H1 (cell line): ENCODE data around the gene FNDC11. TPM values are rescaled to one million over a fixed set of nuclear protein-coding genes. Genes with fewer than 3 reads are reported as not detected.

Source experiments
- CTCF ChIA-PET: fragments of 300-600 bp; sonication (Branson Sonifier 250); formaldehyde crosslinking; loops from one replicate; lab custom pipeline; 2021; ENCODE audit not compliant: partially characterized antibody; lab: Charles Lee
- POLR2A ChIA-PET: fragments of 300-600 bp; sonication (Branson Sonifier 250); formaldehyde crosslinking; loops from one replicate; lab custom pipeline; 2021; ENCODE audit warnings: inconsistent platforms; ENCODE audit not compliant: partially characterized antibody; lab: Charles Lee
- DNase-seq, 2 experiments: peaks; one replicate each; pipeline versions ENCODE4 v3.0.0 to v3.0.0-alpha.2; 2010 to 2022; ENCODE audit warnings: low spot score in 2 of 2, low read depth in 1 of 2, mixed read lengths in 1 of 2
- FAIRE-seq: peaks from 2 replicates; lab custom pipeline; 2011; peaks lifted over from hg19 to GRCh38; lab: Jason Lieb, UNC
- H2AFZ ChIP-seq: 2 replicates; pipeline ENCODE4 v1.8.1; 2012; ENCODE audit warnings: low read length, inconsistent platforms
- H2AK5ac ChIP-seq: 2 replicates; pipeline ENCODE4 v1.6.1; 2013; ENCODE audit warnings: low read depth, low read length
- H2BK120ac ChIP-seq: replicated peaks from 2 replicates; pipeline ENCODE3; 2013; ENCODE audit warnings: low read depth, low read length, inconsistent platforms
- H2BK12ac ChIP-seq: 2 replicates; pipeline ENCODE4 v1.6.1; 2013; ENCODE audit warnings: low read depth, low read length
- H2BK15ac ChIP-seq: 2 replicates; pipeline ENCODE4 v1.6.1; 2013; ENCODE audit warnings: low read length
- H2BK20ac ChIP-seq: 2 replicates; pipeline ENCODE4 v1.6.1; 2013; ENCODE audit warnings: low read length
- H2BK5ac ChIP-seq: 2 replicates; pipeline ENCODE4 v1.6.1; 2013; ENCODE audit warnings: low read depth, low read length
- H3K14ac ChIP-seq: 2 replicates; pipeline ENCODE4 v1.6.1; 2013; ENCODE audit warnings: inconsistent platforms; ENCODE audit not compliant: insufficient read length
- H3K18ac ChIP-seq: 2 replicates; pipeline ENCODE4 v1.6.1; 2013; ENCODE audit warnings: low read length; ENCODE audit errors: extremely low read depth
- H3K23ac ChIP-seq: 2 replicates; pipeline ENCODE4 v1.6.1; 2013; ENCODE audit warnings: inconsistent platforms; ENCODE audit not compliant: insufficient read length
- H3K23me2 ChIP-seq: 2 replicates; pipeline ENCODE4 v1.6.1; 2013; ENCODE audit warnings: low read depth, low read length
- H3K27ac ChIP-seq: 2 replicates; pipeline ENCODE4 v1.6.1; 2011; ENCODE audit warnings: low read depth, low read length, inconsistent platforms
- H3K27me3 ChIP-seq, 4 experiments: replicated peaks in 1 of 4; 1 replicate in 1 of 4; 2 replicates in 3 of 4; pipeline versions ENCODE4 v1.6.1 to v1.8.1; 2011 to 2013; ENCODE audit warnings: low read length in 3 of 4, mild to moderate bottlenecking in 3 of 4, inconsistent platforms in 2 of 4, mixed read lengths in 2 of 4, moderate library complexity in 1 of 4; ENCODE audit not compliant: control insufficient read depth in 3 of 4, insufficient read depth in 3 of 4; ENCODE audit errors: extremely low read depth in 1 of 4
- H3K36me3 ChIP-seq, 4 experiments: 2 replicates each; pipeline versions ENCODE4 v1.6.1 to v1.8.1; 2011 to 2013; ENCODE audit warnings: mild to moderate bottlenecking in 4 of 4, low read length in 3 of 4, moderate library complexity in 2 of 4, control low read depth in 1 of 4, inconsistent platforms in 1 of 4; ENCODE audit not compliant: insufficient read depth in 4 of 4, control insufficient read depth in 2 of 4
- H3K4ac ChIP-seq: replicated peaks from 2 replicates; pipeline ENCODE3; 2013; ENCODE audit warnings: low read length, low read depth, mixed read lengths, inconsistent platforms; ENCODE audit not compliant: insufficient read length
- H3K4me1 ChIP-seq, 4 experiments: replicated peaks in 1 of 4; 1 replicate in 1 of 4; 2 replicates in 3 of 4; pipeline versions ENCODE4 v1.6.1 to v1.8.1; 2011 to 2013; ENCODE audit warnings: low read length in 3 of 4, inconsistent platforms in 2 of 4, mixed read lengths in 1 of 4; ENCODE audit not compliant: insufficient read depth in 4 of 4, control insufficient read depth in 3 of 4
- H3K4me2 ChIP-seq, 2 experiments: 2 replicates each; pipeline versions ENCODE4 v1.6.1 to v1.8.1; 2011 to 2013; ENCODE audit warnings: low read depth in 2 of 2, low read length in 2 of 2, control low read depth in 1 of 2, inconsistent platforms in 1 of 2, mild to moderate bottlenecking in 1 of 2; ENCODE audit not compliant: insufficient read depth in 1 of 2
- H3K4me3 ChIP-seq, 4 experiments: fragments of 200-600, 300-600 bp in 1 of 4; sonication (generic), shearing (Covaris generic), sonication (Bioruptor Twin) in 1 of 4; 2 replicates each; pipeline versions ENCODE4 v1.5.1 to v1.8.1; 2011 to 2016; ENCODE audit warnings: low read length in 4 of 4, low read depth in 3 of 4, control low read depth in 2 of 4, inconsistent platforms in 2 of 4, mild to moderate bottlenecking in 2 of 4, mixed read lengths in 1 of 4, moderate library complexity in 1 of 4; ENCODE audit not compliant: insufficient read depth in 2 of 4; ENCODE audit errors: extremely low read depth in 1 of 4
- H3K56ac ChIP-seq: replicated peaks from 2 replicates; pipeline ENCODE3; 2013; ENCODE audit warnings: low read depth, mild to moderate bottlenecking, mixed read lengths, low read length, inconsistent platforms; ENCODE audit not compliant: insufficient read length
- H3K79me1 ChIP-seq: 2 replicates; pipeline ENCODE4 v1.6.1; 2013; ENCODE audit warnings: low read depth, low read length, control low read depth
- H3K79me2 ChIP-seq, 2 experiments: 2 replicates each; pipeline versions ENCODE4 v1.6.1 to v1.8.1; 2012 to 2013; ENCODE audit warnings: low read length in 2 of 2, mild to moderate bottlenecking in 2 of 2, inconsistent platforms in 1 of 2; ENCODE audit not compliant: insufficient read depth in 2 of 2, control insufficient read depth in 1 of 2
- H3K9ac ChIP-seq, 4 experiments: replicated peaks in 1 of 4; 1 replicate in 1 of 4; 2 replicates in 3 of 4; pipeline versions ENCODE4 v1.6.1 to v1.8.1; 2011 to 2013; ENCODE audit warnings: low read depth in 3 of 4, low read length in 3 of 4, control low read depth in 2 of 4, mild to moderate bottlenecking in 2 of 4, moderate library complexity in 2 of 4, inconsistent platforms in 1 of 4; ENCODE audit errors: extremely low read depth in 1 of 4
- H3K9me3 ChIP-seq, 2 experiments: 2 replicates each; pipeline versions ENCODE4 v1.6.1 to v1.8.1; 2012 to 2013; ENCODE audit warnings: mild to moderate bottlenecking in 2 of 2, moderate library complexity in 2 of 2, control low read depth in 1 of 2, inconsistent platforms in 1 of 2, low read depth in 1 of 2, low read length in 1 of 2, mixed read lengths in 1 of 2; ENCODE audit not compliant: insufficient read depth in 2 of 2
- H4K20me1 ChIP-seq, 2 experiments: replicated peaks in 1 of 2; 2 replicates each; pipeline versions ENCODE3 to v1.8.1; 2011 to 2013; ENCODE audit warnings: inconsistent platforms in 2 of 2, low read length in 2 of 2, mild to moderate bottlenecking in 1 of 2; ENCODE audit not compliant: insufficient read depth in 2 of 2, control insufficient read depth in 1 of 2
- H4K5ac ChIP-seq: 2 replicates; pipeline ENCODE4 v1.6.1; 2013; ENCODE audit warnings: low read length, low read depth, mixed read lengths, inconsistent platforms; ENCODE audit not compliant: insufficient read length
- H4K8ac ChIP-seq: 2 replicates; pipeline ENCODE4 v1.8.0; 2013; ENCODE audit warnings: mild to moderate bottlenecking, moderate library complexity, low read length, inconsistent platforms; ENCODE audit not compliant: insufficient read depth; ENCODE audit errors: extremely low read depth
- H4K91ac ChIP-seq: replicated peaks from 2 replicates; pipeline ENCODE3; 2013; ENCODE audit warnings: low read length, mixed read lengths, inconsistent platforms; ENCODE audit not compliant: insufficient read length
- BCL11A ChIP-seq, 2 experiments: IDR thresholded peaks; one replicate each; pipeline ENCODE4 v1.6.1; 2011; ENCODE audit warnings: low read depth in 2 of 2, low read length in 2 of 2, mild to moderate bottlenecking in 2 of 2
- WGBS, 2 experiments: shearing (Covaris generic) in 1 of 2; methylation state at CpG; one replicate each; pipeline versions ENCODE4 v1.1.6 to v1.1.7; 2013 to 2015; ENCODE audit warnings: low lambda C conversion rate in 2 of 2, mixed read lengths in 2 of 2, inconsistent platforms in 1 of 2, low coverage in 1 of 2, missing lambda C conversion rate in 1 of 2; ENCODE audit not compliant: insufficient replicate concordance in 2 of 2, insufficient coverage in 1 of 2, insufficient read length in 1 of 2; ENCODE audit errors: extremely low coverage in 1 of 2, missing lambda C conversion rate in 1 of 2; 5-methylcytosine and 5-hydroxymethylcytosine counted together
- polyA plus RNA-seq, 7 experiments: library from polyadenylated mRNA; depleted of rRNA in 3 of 7; stranded (reverse) in 5 of 7; unstranded in 2 of 7; fragments of >200 nt in 5 of 7; fragments of 200-250 nt in 2 of 7; gene quantifications; 1 replicate in 5 of 7; 2 replicates in 1 of 7; 4 replicates in 1 of 7; pipeline versions ENCODE4 v1.2.1 to v1.2.3, GENCODE V29; 2011 to 2013; ENCODE audit warnings: missing spikeins in 2 of 7, mixed read lengths in 2 of 7
- total RNA-seq: library from RNA; stranded (reverse); fragmentation: NEBNext Ultra II Directional; extraction: Animal tissue kit (Norgen Biotek cat#: 25700); gene quantifications from 2 replicates; pipeline ENCODE4 v1.2.1, GENCODE V29; 2021

The FNDC11 gene
- total and polyA plus RNA-seq, 2 of the 8 experiments (the other 6 are each of a cell fraction or from before 2014, with no cell fraction given): 2.6 to 8.8 TPM

DNA sequence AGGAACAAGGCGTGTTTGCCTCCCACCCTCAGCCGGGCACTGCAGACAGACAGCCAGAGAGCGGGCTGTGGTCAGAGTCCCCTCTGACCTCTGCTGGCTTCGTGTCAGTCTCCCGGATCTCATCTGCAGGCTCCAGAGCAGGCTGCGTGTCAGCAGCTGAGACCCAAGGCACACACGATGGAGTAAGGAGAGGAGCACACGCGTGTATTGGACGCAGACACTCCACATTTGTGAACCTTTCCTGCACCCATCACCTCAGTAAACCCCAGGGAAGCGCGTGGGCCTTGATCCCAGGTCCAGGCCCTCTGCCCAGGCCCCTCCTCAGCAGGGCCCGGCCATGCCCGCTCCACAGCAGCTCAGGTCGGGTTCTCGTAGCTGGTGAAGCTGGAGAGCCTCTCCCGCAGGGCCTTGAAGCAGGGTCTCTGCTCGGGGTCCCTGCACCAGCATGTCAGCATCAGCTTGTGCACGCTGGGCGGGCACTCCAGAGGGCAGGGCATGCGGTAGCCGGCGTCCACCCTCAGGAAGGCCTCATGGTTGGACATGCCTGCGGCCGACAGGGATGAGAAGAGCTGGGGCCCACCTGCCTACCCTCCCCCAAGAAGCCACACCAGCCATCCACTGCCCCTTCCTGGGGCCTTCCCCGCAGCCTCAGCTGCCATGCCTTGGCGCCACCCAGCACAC, 24.6 kb upstream of the FNDC11 start:
- no peak for DNase-seq
- Histone ChIP-seq H4K5ac (no peak overlapping the region), H3K18ac (no peak overlapping the region), H3K14ac (no peak overlapping the region), H3K9me3 (no peaks in the 10 kb centered on the region), H2BK120ac (no peak overlapping the region), H3K9ac (no peak overlapping the region), H2BK5ac (peak overlapping the region; percentile 66; the same call in 1 of the 2 replicates), H3K56ac (no peak overlapping the region), H3K27me3 (no peaks in the 10 kb centered on the region), H2BK15ac (no peak overlapping the region), H3K4me3 (no peak overlapping the region), H3K79me1 (no peaks in the 10 kb centered on the region; the same call in 1 of the 2 replicates), H3K4me2 (no peak overlapping the region), H2BK12ac (no peak overlapping the region; the same call in 1 of the 2 replicates), H4K91ac (no peak overlapping the region), H4K20me1 (peaks cover 0 to 3% of the 10 kb centered on the region in 2 experiments), H3K23me2 (peaks cover 3% of the 10 kb centered on the region; the same call in 1 of the 2 replicates), H2BK20ac (no peak overlapping the region), H3K79me2 (no peaks in the 10 kb centered on the region), H2AK5ac (no peak overlapping the region; the same call in 1 of the 2 replicates), H3K4me1 (peaks cover 0 to 8% (median 0%) of the 10 kb centered on the region in 4 experiments; a peak in 1 of 7 replicates), H3K36me3 (no peaks in the 10 kb centered on the region), H3K27ac (no peak overlapping the region), H4K8ac (peak overlapping the region; percentile 11; the same call in 1 of the 2 replicates), H3K23ac (no peak overlapping the region), H3K4ac (no peak overlapping the region), H2AFZ (no peak overlapping the region)
- POLR2A ChIA-PET: interaction anchor here (0.8 to 7.8 kb wide), 5 partner anchors 7 to 419 kb away, joined by 3 to 59 read pairs (median 4); partner anchors contain the start of gene PPDPF
- TF ChIP-seq BCL11A (IDR thresholded peaks at IDR 0.05; ENCODE audit: low read depth in 2 of 2, low read length in 2 of 2): no peak
- FAIRE-seq: no peak
- CTCF ChIA-PET: interaction anchor here (0.8 to 2.1 kb wide), 10 partner anchors 9 to 219 kb away, joined by 3 to 8 read pairs (median 4); partner anchors contain the start of genes HELZ2 and PTK6
- 87% methylated on average over 24 of the region's 27 CpGs; no CpG with 5 or more reads in 1 of the 2 experiments for WGBS, 2 experiments
